HG03354 (cell line): ENCODE data around the gene CDH4.

ENCODE experiments used
- ATAC-seq: cut with Tn5 transposase; IDR thresholded peaks from one replicate; pipeline ENCODE4 v1.9.1; 2021; ENCODE audit warnings: mild to moderate bottlenecking; ENCODE audit not compliant: unreplicated experiment, poor library complexity, severe bottlenecking

Gene CDH4

DNA sequence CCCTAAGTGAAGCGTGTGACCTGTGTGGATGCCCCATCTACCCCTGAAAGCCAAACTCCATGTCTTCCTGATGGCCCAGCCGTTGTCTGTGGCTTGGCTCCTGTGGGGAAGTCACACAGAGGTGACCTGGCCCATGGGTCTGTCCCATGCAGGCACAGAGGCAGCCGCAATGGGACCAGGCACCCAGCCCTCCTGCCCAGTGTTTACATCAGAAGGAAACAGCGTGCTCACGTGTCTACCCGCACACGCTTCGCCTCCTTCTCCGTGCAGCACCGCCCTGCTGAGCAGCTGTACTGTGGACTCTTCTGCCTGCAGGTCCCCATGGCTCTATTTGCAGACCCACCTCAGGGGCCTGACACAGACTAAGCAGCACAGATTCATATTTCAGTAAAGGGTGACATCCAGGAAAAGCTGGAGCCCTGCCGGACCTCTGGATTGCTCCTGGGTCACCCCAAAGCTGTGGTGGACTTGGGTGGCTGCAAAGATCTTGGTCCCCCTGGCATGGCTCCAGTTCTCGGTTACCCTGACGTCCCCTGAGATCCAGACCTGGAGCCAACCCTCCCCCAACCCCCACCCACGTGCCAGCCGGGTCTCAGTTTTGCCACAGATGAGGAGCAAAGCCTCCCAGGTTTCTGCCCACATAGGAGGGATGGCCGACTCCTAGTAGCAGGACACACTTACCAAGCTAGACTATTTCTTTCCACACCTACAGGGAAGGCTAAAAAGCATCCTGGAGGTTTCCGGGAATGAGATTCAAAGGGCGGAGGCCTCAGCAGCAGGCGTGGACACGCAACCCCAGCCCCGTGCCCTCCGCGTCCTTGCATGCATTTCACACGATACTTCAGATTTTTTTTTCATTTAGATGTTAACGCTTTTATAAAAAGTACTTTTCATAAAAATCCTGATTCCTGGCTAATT, 120.3 kb downstream of the CDH4 start:
- ATAC-seq, result no peak

DNA sequence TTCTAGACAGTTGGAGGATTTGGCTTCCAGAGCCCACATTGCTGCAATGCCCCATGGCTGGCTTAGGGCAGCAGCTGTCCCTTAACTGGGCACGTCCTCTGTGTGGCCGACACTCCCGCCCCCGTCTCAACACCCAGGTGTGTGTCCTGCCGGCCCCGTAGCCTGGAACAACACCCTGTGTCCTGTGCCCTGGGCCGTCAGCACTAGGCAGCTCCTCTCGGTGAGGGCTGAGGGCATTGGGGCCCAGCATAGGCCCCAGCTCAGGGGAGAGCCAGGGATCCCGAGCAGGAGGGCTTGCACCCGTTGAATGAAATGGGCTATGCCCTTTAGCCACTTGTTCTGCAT, 121.0 kb downstream of the CDH4 start:
- no peak for ATAC-seq

DNA sequence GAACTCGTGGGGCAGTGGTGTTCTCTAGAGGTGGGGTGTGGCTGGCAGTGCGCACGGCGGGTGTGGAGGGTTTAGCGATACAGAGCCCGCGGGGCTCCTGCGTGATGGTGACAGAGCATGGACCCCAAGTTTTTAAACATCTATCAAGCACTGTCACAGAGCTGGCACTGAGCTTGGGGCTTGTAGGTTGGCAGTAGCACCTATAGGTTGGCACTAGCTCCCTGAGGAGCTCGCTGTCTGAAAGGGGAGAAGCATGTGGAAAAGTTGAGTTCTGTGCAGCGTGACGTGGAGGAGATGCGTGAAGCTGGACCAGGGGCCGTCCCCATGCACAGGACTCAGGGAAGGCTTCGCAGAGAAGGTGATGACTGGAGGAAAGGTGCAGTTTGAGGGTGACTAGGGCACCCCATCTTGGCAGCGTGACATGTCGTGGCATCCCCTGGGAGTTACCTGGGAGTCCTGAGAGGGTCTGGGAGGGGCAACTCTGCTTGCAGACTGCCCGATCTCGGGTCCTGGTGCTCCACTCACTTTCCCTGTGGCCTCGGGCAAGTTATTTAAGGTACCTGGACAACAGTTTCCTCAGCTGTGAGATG, 122.0 kb downstream of the CDH4 start:
- ATAC-seq, result no peak

DNA sequence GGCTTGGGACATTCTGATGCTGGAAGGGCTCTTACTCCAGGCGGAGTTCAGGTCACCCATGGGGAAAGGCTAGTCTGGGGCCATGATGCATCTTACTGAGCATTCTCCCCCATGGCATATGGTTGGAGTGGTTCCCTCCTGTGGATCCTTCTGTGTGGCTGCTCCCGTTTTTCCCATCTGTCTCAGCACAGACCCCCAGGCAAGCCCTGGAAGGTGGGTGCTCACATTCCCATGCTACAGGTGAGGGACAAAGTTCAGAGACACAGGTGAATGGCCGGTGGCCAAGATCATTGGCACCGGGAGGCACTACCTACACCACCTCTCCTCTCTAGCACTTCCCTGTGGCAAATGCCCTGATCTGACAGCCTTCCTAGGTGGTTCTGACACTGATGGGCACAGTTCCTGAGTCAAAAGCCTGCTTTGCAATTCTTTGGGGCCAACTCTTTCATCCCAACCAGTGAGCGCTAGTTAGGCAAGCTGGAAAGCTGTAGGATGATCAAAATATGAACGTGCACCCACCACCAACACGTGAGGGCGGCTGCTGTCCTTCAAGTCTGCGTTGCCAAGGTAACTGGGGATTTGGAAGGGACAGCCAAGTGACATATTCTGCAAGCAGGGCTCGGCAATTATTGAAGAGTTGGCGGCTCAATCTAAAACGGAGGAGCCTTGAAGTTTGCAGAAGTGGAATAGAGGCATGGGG, 124.6 kb downstream of the CDH4 start:
- ATAC-seq, result no peak

DNA sequence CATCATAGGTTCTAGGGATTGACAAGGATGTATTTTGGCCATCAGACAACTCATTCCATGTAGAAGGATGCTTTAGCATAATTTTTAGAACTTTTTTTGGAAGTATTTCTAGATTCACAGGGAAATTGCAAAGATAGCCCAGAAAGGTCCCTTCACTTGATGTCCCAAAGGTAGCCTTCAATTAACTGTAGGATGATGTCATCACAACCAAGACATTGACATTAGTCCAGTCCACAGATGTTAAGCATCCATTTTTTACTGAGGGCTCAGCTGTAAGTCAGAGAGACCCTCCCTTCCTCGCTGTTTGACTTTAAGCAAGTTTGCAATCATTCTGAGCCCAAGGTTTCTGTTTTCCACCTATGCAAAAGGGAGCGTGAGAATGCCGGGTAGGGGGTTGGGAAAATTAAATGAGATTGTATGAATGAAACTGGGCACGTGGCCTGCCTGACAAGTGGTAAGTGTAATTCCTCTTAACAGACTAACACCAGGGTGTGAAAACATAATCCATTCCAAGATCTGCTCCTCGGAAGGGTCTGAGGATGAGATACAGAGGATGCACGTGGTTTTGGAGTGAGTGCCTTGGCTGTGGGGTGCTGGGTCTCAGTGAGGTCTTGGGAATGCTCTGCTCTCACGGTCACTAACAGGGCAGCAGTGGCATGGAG, 126.8 kb downstream of the CDH4 start:
- ATAC-seq, result no peak

DNA sequence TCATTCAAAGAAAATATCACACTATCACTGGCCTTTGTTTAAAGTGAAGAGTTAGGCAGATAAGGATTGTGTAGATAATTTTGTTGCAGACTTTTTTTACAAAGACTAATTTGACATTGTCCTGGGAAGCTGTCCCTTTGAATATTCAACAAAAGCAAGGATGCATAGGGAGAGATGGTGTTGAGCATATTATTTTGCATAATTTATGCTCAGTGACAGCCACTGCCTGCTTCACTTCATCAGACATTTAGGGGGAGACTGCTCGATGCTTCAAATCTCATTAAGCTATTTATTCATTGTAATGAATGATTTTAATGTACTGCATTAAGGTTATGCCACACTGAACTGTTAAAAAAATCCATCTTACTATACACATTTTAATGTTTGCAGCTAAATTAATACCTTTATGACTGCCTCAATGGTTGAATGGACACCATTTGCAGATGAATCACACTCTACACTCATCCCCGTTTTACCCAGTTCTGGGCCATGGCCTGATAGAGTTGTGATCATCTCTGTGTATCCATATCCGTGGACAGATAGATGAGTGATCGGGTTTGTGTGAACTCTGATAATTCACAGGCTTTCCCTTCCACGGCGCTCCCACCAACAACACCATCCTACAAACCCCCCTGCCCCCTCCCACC, 128.0 kb downstream of the CDH4 start:
- ATAC-seq, result no peak

DNA sequence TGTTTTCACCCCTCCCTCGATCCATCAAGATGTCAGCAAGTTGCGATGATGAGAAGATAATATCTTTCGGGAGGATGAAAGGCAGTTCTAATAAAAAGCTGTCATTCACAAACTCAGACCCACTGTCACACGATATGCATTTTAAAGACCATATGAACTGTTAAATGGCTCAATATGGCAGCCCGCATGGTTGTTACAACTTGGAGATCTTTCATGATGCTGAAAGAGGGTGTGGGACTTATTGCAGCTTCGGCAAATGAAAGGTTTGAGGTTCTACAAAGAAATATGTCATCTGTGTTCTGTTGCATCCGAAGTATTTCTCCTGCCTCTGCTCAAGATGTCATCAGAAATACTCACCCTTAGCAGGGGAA, 128.5 kb downstream of the CDH4 start:
- ATAC-seq, result no peak

DNA sequence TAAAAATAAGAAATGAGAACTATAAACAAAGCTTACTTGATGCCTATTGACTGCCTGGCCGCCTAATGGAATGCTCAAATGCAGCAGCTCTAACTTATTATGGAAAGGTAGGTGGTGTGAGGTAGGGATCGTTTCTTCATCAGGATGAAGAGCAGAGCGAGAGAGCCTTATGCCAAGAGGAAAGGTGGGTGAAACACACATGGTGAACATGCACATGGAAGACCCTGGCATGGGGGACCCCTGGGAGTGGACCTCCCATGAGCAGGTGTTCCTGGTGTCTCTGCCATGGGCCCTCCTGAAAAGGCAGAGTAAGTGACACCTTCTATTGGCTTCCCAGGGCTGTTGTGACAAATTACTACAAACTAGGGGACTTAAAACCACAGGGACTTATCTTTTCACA, 130.1 kb downstream of the CDH4 start:
- no peak for ATAC-seq

DNA sequence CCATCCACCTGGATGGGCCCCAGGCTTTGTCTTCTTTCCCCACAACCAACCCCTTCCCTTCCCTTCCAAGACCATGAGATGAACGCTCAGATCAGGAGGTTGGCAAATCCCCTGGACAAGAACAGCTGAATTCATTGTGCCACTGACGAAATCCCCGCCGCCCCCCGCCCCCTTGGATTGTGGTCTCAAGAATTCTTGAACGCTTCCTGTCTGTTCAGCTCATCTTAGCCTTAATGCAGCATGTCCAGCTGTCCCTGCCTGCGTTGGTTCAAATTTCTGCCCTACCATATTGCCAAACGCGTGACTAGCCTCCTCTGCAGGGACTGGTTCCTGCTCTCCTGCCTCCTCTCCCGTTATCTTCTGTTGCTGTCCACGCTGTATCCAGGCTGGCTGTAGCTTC, 133.2 kb downstream of the CDH4 start:
- ATAC-seq, result no peak

DNA sequence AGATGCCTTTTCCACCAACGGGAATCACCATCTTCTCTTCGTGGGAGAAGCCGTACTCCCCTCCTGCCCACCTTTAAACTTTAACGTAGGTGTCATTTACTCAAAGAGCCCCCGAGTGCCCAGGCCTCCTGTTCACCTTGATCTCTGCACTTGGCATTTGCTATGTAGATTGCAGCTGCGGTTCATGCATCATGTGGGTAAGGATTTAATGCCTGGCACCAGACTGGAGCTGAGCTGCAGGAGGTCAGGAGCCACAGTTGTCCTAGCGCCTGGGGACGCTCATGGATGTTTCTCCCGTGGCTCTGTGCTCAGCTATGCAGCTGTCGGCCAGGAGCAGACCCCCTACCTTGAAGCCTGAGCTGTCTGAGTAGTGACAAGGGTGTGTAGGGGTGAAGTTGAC, 133.7 kb downstream of the CDH4 start:
- no peak for ATAC-seq

DNA sequence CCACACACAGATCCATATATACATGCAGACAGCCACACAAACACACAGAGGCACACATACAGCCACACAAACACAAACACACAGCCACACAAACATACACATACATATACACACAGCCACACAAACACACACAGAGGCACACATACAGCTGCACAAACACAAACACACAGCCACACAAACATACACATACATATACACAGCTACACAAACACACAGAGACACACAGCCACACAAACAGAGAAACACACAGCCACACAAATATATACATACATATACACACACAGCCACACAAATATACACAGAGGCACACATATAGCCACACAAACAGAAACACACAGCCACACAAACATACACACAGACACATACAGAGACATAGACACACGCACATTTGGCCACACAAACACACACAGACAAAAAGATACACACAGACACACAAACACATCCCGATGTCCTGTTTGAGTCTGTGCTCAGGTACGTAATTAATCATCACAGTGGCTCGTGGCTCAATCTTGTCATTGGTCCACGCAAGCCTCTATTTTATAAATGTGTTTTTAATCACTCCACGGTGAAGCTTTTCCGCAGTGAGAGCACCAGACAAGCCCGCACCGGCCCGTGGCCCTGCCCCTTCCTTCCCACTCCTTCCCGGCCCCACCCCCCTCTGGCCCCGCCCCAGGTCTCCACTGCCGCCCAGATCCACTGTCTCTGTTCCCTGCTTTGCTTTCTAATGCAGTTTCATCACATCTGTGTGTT, 135.3 kb downstream of the CDH4 start:
- ATAC-seq, result no peak

DNA sequence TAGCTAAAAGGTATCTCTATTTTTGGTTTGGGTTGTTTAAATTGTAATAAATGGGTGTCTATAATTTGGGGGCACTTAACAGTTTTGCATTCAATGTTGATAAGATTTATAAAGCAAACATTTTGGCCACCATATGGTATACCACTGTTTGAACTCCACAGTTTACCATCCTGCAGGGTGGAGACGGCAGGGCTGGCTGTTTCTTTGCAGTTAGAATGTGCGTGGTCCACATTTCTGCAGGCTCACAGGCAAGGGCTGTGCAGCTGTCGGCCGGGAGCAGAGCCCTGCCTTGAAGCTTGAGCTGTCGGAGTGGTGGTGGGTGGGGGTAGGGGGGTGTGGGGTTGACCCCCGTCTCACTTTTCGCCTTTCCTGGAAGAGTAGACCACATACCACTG, 135.9 kb downstream of the CDH4 start:
- ATAC-seq, result no peak

DNA sequence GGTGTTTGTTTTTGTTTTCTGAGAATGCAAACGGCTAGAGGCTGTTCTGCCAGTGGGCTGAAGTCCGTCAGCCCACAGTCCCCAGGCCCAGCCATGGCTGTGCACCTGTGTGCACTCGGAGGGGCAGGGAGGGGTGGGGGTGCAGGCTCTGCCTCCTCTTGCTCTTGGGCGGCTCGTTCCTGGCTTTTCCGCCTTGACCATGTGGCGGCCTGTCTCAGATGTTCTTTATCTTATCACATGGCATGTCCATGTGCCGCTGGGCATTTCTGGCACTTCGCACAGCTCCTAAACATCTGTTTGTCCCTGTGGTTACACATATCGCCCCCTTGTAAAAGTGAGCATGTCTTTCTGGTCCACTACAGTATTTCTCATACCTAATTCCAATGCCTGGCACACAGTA, 137.0 kb downstream of the CDH4 start:
- no peak for ATAC-seq

DNA sequence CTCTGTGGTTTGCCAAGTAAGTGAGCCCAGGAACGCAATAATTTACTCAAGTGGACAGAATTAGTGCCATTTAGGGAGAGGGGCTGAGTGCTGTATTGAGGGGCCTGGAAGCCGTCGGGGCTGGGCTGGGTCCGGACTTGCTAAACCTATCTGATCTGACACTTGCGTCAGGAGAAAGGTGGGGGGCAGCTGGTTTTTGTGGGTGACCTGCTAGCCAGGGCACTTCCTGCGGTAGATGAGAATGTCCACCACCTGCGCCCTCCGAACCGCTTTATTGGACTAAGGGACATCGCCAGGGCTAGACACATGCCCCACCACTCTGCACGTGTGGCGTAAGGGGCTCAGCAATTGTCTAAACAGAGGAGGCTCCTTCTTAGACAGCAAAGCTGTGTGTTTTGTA, 139.1 kb downstream of the CDH4 start:
- no peak for ATAC-seq

DNA sequence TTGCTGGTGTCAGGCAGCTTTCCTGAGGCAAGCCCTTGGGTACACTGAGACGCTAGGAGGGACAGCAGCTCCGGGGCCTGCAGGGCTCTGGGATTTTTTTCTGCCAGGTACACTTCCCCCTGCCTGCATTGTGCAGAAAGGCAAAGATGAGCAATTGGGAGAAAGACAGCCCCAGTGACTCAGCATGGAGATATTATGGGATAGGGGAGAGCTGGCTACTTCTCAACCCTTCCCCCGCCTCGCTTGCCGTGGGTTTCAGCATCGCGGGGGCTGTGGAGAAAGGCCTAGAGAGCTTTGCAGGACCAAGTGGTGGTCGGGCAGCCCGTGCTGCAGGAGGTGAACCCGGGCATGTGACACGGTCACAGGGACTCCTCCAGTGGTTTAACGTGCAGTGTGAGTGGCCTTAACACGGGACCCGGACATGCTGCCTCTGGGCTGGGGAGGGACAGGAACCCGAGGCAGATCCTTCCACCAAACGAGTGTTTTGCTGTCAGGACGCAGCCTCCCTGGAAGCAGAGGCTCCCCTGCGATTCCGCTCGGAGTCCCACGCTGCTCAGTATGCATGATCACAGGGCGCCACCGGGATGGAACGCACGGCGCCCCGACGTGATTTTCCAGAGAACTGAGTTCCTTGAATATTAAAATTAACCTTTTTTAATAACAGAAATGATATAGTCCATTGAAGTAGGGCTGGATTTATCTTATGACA, 139.9 kb downstream of the CDH4 start:
- no peak for ATAC-seq

DNA sequence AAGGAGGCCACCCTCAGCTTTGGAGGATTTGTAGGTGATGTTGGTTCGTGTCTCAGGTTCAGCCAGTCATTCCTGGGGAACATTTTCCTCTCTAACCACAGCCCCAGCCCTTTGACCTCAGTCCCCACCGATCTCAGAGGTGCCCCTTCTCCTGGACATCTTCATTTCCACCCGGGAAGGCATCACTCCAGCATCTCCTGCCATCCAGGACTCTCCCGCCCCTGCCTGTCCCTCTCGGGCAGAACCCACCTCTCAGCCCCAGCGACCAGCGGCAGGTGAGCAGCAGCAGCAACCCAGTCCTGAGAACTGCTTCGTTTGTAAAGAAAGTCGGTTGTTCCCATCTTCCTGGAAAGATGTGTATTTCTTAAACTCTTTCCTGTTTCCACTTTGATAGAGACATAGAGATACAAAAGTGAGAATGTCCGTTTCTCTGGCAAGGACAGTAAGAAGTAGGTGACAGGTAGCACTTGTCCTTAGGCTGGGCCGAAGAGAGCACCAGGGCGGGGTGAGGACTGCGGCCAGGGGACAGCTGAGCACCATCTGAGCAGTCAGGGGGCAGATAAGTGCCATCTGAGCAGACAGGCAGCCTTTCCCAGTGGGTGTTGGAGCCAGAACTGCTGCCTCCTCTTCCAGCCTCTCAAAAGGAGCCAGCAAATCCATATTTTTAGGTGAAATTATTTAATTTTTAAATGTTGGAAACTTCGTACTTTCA, 142.2 kb downstream of the CDH4 start:
- no peak for ATAC-seq

DNA sequence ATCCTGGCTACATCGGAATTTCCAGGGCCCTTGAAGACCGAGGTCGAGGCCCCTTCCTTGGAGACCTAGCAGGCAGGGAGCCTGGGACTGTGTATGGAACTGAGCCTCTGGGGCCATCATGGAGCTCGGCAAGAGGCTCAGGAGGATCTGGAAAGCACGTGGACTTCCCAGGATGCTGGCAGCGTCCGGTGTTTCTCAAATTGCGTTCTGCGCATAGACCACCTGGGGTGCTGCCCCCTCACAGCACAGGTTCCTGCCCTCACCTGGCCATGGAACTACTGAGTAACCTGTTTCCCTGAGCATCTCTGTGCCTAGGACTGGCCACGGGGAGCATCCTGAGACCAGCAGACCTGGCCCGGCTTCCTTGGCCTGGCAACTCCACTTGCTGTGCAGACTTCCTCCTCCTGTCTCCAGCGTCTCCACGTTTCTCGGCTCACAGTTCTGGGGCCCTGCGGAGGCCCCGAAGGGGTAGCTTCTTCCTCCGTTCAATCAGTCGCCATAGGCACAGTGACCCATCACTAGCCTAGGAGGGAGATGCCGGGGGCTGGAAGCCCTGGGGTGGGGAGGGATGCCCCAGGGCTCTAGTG, 144.3 kb downstream of the CDH4 start:
- no peak for ATAC-seq

DNA sequence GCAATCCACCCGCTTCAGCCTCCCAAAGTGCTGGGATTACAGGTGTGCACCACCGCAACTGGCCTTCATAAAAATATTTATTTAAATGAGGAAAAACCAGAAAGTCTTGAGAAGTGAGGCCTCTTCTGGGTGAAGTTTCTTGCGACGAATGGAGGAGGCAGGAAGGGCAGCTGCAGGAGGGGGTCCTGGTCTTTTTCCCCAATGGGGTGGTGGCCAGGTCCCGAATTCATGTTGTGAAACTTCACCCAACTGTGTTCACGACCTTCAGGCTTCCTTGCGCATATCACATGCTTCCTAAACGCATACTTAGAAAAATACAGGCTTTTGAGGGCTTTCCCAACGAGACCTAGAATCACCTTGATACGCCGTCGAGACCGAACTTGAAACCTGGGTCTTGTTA, 145.1 kb downstream of the CDH4 start:
- no peak for ATAC-seq
